Measurements from ENCODE around the gene TMC8.

DNA sequence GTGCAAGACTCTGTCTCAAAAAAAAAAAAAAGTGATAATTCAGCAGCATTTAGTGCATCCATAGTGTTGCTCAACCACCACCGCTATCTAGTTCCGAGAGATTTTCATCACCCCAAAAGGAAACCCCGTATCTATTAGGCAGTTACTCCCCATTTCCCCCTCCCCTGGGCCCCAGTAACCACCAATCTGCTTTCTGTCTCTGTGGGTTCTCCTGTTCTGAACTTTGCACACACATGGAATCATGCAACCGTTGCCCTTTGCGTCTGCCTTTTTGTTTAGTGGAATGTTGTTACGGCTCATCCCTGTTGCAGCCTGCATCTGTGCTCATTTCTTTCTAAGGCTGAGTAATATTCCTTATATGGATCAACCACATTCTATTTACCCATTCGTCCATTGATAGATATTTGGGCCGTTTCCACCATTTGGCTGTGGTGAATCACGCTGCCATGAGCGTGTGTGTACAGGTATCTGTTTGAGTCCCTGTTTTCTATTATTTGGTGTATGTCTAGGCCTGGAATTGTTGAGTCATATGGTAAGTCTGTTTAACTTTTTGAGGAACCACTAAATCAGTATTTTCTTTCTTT, 29.1 kb downstream of the TMC8 start:
- TF ChIP-seq EP300 (IDR thresholded peaks at IDR 0.05) (no peak), POLR2A (IDR thresholded peaks at IDR 0.05) (no peak), POLR2AphosphoS5 (IDR thresholded peaks at IDR 0.05) (no peak)
- TF ChIP-seq, protein P1, sequence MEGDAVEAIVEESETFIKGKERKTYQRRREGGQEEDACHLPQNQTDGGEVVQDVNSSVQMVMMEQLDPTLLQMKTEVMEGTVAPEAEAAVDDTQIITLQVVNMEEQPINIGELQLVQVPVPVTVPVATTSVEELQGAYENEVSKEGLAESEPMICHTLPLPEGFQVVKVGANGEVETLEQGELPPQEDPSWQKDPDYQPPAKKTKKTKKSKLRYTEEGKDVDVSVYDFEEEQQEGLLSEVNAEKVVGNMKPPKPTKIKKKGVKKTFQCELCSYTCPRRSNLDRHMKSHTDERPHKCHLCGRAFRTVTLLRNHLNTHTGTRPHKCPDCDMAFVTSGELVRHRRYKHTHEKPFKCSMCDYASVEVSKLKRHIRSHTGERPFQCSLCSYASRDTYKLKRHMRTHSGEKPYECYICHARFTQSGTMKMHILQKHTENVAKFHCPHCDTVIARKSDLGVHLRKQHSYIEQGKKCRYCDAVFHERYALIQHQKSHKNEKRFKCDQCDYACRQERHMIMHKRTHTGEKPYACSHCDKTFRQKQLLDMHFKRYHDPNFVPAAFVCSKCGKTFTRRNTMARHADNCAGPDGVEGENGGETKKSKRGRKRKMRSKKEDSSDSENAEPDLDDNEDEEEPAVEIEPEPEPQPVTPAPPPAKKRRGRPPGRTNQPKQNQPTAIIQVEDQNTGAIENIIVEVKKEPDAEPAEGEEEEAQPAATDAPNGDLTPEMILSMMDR (IDR thresholded peaks at IDR 0.05) = no peak

Data from upper lobe of left lung (tissue), 4 donors.